Endodermal cell (in vitro differentiated cells): ENCODE results near the gene SPEM1. TPM values are rescaled to one million over a fixed set of nuclear protein-coding genes. Genes with fewer than 3 reads are reported as not detected.

Experiments used
- DNase-seq: peaks from one replicate; pipeline ENCODE4 v3.0.0-alpha.2; 2017
- H3K27ac ChIP-seq: 2 replicates; pipeline ENCODE4 v1.5.1; 2013; ENCODE audit warnings: mild to moderate bottlenecking, low read depth, low read length, moderate library complexity
- H3K27me3 ChIP-seq: 2 replicates; pipeline ENCODE4 v1.6.1; 2013; ENCODE audit warnings: mild to moderate bottlenecking, low read length, moderate library complexity; ENCODE audit not compliant: insufficient read depth, control insufficient read depth, poor library complexity, severe bottlenecking
- H3K36me3 ChIP-seq: 2 replicates; pipeline ENCODE4 v1.7.0; 2013; ENCODE audit warnings: mild to moderate bottlenecking, low read length, moderate library complexity; ENCODE audit not compliant: control insufficient read depth, insufficient read depth
- H3K4me1 ChIP-seq: one replicate; pipeline ENCODE4 v1.7.0; 2013; ENCODE audit warnings: low read length; ENCODE audit not compliant: control insufficient read depth, insufficient read depth
- H3K4me3 ChIP-seq: 2 replicates; pipeline ENCODE4 v1.5.1; 2013; ENCODE audit warnings: mild to moderate bottlenecking, low read length, moderate library complexity
- H3K9ac ChIP-seq: 2 replicates; pipeline ENCODE4 v1.6.1; 2013; ENCODE audit warnings: mild to moderate bottlenecking, low read length, moderate library complexity; ENCODE audit not compliant: poor library complexity, severe bottlenecking; ENCODE audit errors: extremely low read depth
- H3K9me3 ChIP-seq: 2 replicates; pipeline ENCODE4 v1.6.1; 2013; ENCODE audit warnings: mild to moderate bottlenecking, low read length, moderate library complexity; ENCODE audit not compliant: control insufficient read depth
- H3K27ac Mint-ChIP-seq: 2 replicates; pipeline ENCODE4 v1.8.0; 2020; ENCODE audit warnings: mixed read lengths
- H3K27me3 Mint-ChIP-seq: 2 replicates; pipeline ENCODE4 v1.8.0; 2021; ENCODE audit warnings: mild to moderate bottlenecking, mixed read lengths; ENCODE audit not compliant: insufficient read depth
- H3K36me3 Mint-ChIP-seq: 2 replicates; pipeline ENCODE4 v1.8.0; 2020; ENCODE audit warnings: low read depth, mixed read lengths
- H3K4me1 Mint-ChIP-seq: 2 replicates; pipeline ENCODE4 v1.8.0; 2020; ENCODE audit warnings: mixed read lengths
- H3K4me3 Mint-ChIP-seq: 2 replicates; pipeline ENCODE4 v1.8.0; 2020; ENCODE audit warnings: mild to moderate bottlenecking, moderate library complexity, mixed read lengths
- H3K9me3 Mint-ChIP-seq: 2 replicates; pipeline ENCODE4 v1.8.0; 2020; ENCODE audit warnings: mild to moderate bottlenecking, mixed read lengths
- WGBS, 2 experiments: methylation state at CpG; one replicate each; pipeline versions ENCODE4 v1.1.5 to v1.1.7; 2013; ENCODE audit warnings: missing lambda C conversion rate in 2 of 2, mixed read lengths in 1 of 2; ENCODE audit not compliant: insufficient coverage in 1 of 2, insufficient read length in 1 of 2; 5-methylcytosine and 5-hydroxymethylcytosine counted together
- total RNA-seq, 2 donors: library from RNA; stranded (reverse); fragmentation: NEBNext Ultra II Directional in 1 of 2; extraction: Animal tissue kit (Norgen Biotek cat#: 25700) in 1 of 2; gene quantifications; 2 replicates in 1 of 2; 3 replicates in 1 of 2; pipeline ENCODE4 v1.2.1, GENCODE V29; 2021
- TF ChIP-seq, protein P1 (sequence below): fragments of 200-600 bp; sonication (generic); conservative IDR thresholded peaks from 2 replicates; pipeline ENCODE4 v1.5.0; 2021; ENCODE audit warnings: antibody characterized with exemption, mild to moderate bottlenecking

SPEM1 gene
- total RNA-seq, 2 donors from 2014 or later = 0.46 to 0.49 TPM

DNA sequence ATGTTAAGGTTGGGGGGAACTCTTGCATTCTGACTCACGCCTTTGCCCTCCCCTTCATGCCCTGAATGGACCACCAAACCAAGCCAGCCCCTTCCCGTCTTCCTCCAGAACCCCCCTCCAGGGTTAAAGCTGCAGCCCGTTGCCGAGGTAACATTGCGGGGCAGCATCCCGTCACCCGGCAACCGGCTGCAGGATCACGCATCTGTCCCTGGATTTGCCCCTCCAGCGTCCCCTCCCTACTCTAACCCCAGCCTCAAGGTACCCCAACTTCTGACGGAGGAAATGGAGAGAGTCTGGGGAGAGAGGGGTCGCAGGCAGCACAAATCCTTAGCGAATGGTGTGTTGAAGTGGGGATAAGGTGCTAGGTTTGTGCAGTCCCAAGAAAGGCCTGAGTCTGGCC is 13.0 kb upstream of the SPEM1 start:
- H3K27me3 ChIP-seq = no peaks in the 10 kb centered on the region
- H3K4me3 ChIP-seq = no peak overlapping the region
- TF ChIP-seq, protein P1, sequence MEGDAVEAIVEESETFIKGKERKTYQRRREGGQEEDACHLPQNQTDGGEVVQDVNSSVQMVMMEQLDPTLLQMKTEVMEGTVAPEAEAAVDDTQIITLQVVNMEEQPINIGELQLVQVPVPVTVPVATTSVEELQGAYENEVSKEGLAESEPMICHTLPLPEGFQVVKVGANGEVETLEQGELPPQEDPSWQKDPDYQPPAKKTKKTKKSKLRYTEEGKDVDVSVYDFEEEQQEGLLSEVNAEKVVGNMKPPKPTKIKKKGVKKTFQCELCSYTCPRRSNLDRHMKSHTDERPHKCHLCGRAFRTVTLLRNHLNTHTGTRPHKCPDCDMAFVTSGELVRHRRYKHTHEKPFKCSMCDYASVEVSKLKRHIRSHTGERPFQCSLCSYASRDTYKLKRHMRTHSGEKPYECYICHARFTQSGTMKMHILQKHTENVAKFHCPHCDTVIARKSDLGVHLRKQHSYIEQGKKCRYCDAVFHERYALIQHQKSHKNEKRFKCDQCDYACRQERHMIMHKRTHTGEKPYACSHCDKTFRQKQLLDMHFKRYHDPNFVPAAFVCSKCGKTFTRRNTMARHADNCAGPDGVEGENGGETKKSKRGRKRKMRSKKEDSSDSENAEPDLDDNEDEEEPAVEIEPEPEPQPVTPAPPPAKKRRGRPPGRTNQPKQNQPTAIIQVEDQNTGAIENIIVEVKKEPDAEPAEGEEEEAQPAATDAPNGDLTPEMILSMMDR = no peak
- Mint-ChIP-seq H3K27me3 (peaks cover 16% of the 10 kb centered on the region), H3K4me1 (peaks cover 16% of the 10 kb centered on the region), H3K36me3 (peaks cover 26% of the 10 kb centered on the region), H3K27ac (no peak overlapping the region), H3K9me3 (no peaks in the 10 kb centered on the region), H3K4me3 (no peak overlapping the region)
- no peak overlapping the region for H3K9ac ChIP-seq
- H3K4me1 ChIP-seq = no peaks in the 10 kb centered on the region
- H3K36me3 ChIP-seq = peaks cover 24% of the 10 kb centered on the region
- WGBS, 2 experiments = 85 to 86% methylated on average over 2 to 11 of the region's 13 CpGs
- no peaks in the 10 kb centered on the region for H3K9me3 ChIP-seq
- DNase-seq = no peak
- no peak overlapping the region for H3K27ac ChIP-seq

DNA sequence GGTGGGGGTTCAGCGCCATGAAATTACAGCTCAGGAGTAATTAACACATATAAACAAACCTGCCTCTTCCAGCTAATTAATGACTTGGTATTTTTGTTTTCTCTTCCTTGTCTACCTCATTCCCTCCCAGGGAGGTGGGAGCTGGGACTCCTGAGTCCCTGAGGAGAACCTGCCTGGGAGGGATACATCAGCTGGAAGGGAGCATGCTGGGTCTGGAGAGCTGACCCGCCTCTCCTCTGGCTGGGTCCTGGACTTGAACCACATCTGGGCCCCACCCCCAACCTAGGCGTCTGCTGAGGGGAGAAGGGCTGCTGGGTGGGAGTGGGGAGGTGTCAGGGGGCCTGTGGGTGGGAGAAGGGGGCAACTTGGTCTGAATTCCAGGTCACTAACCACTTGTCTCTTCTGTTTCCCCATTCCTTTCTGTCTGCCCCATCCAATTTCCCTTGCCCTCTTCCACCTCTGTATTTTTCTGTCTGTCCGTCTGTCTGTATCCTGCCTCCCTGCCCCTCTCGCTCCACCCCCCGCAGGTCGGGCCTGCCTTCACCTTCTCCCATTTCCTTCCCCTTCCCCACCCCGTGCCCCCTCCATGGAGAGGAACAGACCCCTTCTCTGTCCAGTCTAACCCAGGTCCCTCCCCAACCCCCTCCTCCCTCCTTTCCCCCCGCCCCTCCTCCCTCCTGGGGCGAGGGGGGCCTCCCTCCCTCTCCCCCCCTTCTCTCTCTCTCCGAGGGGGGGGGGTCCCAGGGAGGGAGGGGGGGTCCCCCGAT is 12.5 kb upstream of the SPEM1 start, which contains the start of gene NLGN2:
NLGN2 (plus strand) TSS at position 361 of the 767 bp plus-strand sequence. CDS start 411 bp downstream, outside the sequence.
- Mint-ChIP-seq H3K9me3 (no peaks in the 10 kb centered on the region), H3K27ac (no peak within 1 kb of the TSS), H3K4me1 (peaks cover 16% of the 10 kb centered on the region), H3K4me3 (peak within 1 kb of the TSS; percentile 42), H3K36me3 (peaks cover 27% of the 10 kb centered on the region), H3K27me3 (peaks cover 16% of the 10 kb centered on the region)
- Histone ChIP-seq H3K4me1 (no peaks in the 10 kb centered on the region), H3K9me3 (no peaks in the 10 kb centered on the region), H3K27me3 (no peaks in the 10 kb centered on the region), H3K4me3 (no peak within 1 kb of the TSS), H3K36me3 (peaks cover 24% of the 10 kb centered on the region), H3K9ac (no peak within 1 kb of the TSS), H3K27ac (no peak within 1 kb of the TSS)
- no peak for DNase-seq
- TF ChIP-seq, protein P1 = no peak
- 89 to 100% methylated on average over 1 to 7 of the region's 12 CpGs for WGBS, 2 experiments

DNA sequence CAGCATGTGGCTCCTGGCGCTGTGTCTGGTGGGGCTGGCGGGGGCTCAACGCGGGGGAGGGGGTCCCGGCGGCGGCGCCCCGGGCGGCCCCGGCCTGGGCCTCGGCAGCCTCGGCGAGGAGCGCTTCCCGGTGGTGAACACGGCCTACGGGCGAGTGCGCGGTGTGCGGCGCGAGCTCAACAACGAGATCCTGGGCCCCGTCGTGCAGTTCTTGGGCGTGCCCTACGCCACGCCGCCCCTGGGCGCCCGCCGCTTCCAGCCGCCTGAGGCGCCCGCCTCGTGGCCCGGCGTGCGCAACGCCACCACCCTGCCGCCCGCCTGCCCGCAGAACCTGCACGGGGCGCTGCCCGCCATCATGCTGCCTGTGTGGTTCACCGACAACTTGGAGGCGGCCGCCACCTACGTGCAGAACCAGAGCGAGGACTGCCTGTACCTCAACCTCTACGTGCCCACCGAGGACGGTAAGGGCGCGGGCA is 11.8 kb upstream of the SPEM1 start:
- no peak overlapping the region for H3K4me3 ChIP-seq
- H3K27ac Mint-ChIP-seq = no peak overlapping the region
- no peaks in the 10 kb centered on the region for H3K9me3 Mint-ChIP-seq
- peaks cover 24% of the 10 kb centered on the region for H3K36me3 ChIP-seq
- H3K27me3 Mint-ChIP-seq = peaks cover 16% of the 10 kb centered on the region
- TF ChIP-seq, protein P1 = no peak
- peaks cover 27% of the 10 kb centered on the region for H3K36me3 Mint-ChIP-seq
- no peaks in the 10 kb centered on the region for H3K4me1 ChIP-seq
- H3K9me3 ChIP-seq = no peaks in the 10 kb centered on the region
- H3K27me3 ChIP-seq = no peaks in the 10 kb centered on the region
- H3K4me3 Mint-ChIP-seq = peak overlapping the region; percentile 42
- no peak overlapping the region for H3K9ac ChIP-seq
- peaks cover 10% of the 10 kb centered on the region for H3K4me1 Mint-ChIP-seq
- DNase-seq = peak; percentile 70
- H3K27ac ChIP-seq = no peak overlapping the region
- 89 to 96% methylated on average over 30 to 58 of the region's 58 CpGs for WGBS, 2 experiments
